HL-60/S4 treated with phorbol 12-myristate 13-acetate at 8.2 ng/mL for 4 days and 3 days (cell line): ENCODE data around the gene MPRIP.

Source experiments
- in situ Hi-C: fragments of 300-500 bp; cut with MboI; formaldehyde crosslinking; loops from 2 replicates; pipeline ENCODE4 v1.15.0; 2022; ENCODE audit warnings: low sequenced_read_pairs

Gene MPRIP

DNA sequence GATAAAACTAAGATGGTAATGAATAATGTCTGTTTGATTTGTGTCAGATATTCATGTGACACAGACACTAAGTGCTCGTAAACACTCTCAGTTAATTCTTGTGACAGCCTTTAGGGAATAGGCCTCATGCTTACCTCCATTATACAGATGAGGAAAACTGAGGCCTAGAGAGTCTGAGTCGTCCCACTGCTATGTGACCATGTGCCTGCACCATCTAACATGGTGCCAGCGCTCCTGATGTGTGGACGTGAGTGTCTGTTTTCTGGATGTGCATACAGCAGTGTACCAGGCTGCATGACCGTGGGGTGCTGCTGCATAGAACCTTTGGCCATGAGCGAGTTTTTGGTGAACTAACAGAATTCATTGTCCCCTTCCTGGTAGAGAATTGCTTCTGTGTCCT is 61.8 kb downstream of the MPRIP start:
- in situ Hi-C loops = loop anchor here (25.0 kb wide), 1 partner anchor 92 kb away; no protein-coding TSS in a partner anchor

DNA sequence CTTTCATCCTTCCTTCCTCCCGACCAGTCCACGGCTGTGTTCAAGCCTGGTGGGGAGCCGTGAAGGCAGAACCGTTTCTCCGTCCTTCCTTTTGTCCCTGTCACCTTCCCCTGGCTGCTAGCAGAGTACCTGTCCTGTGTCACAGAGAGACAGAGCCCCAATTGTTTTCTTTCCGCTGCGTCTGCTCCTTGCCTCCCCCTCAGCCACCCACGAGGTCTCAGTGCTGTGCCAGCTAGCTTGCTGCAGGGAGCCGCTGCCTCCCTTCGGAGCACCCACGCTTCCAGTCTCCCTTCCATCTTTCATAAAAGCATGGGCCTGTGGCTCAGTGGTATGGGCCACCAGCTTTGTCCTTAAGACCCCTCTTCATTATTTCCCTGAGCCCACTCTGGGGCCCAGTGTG is 62.2 kb downstream of the MPRIP start:
- in situ Hi-C loops = loop anchor here (25.0 kb wide), 1 partner anchor 92 kb away; no protein-coding TSS in a partner anchor

DNA sequence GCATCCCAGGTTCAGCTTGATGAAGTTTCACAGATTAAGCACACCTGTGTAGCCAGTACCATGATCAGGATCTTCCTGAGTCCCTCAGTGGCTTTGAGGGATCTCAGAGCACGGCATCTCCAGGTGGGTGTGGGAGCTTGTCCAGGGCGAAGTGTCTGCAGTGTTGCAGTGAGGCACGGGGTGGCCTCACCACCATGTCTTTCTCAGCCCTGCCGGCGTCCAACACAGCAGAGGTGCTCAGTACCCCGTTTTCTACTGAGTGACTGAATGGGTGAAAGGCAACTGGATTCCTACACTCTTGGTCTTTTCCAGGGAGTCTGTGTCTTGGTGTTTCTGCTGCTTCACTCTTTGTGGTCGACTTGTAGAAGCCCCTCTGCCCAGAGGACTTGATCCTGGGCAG is 63.7 kb downstream of the MPRIP start:
- in situ Hi-C loops = loop anchor here (25.0 kb wide), 1 partner anchor 94 kb away; no protein-coding TSS in a partner anchor

DNA sequence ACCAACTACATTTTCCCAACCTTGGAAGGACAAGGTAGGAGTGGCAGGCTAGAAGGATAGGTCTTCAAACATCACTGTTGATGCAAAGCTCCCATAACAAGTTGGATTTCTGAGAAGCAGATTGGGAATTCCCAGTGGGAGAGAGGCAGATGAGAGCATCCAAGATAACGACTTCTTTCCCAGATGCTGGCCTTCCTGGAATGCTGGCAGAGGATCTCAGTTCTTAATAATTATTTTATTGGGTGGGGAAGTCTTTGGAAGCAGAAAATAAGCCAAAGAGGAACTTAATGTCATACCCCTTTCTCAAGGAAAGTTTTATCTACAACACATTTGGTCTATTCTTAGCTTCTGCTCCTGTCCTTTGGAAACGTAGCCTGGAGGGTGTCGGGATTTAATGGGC is 64.5 kb downstream of the MPRIP start:
- in situ Hi-C loops = loop anchor here (25.0 kb wide), 1 partner anchor 94 kb away; no protein-coding TSS in a partner anchor

DNA sequence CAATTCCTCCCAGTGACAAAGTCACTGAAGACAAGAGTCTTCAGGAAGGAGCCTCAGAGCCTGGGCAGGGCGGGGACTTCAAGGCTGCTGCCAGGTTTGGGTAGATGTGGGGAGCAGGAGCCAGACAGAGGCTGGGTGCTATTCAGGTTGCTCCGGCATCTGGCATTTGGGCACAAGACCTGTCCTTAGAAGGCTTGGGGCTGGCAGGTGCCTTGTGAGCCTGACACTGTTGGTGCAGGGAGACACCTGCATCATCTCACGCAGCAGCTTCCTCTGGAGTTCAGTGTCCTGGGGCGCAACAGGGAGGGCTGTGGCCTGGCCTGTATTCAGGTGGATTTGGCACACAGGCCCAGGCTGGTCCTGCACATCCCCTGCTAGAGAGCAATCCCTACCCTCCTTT is 65.0 kb downstream of the MPRIP start:
- in situ Hi-C loops = loop anchor here (25.0 kb wide), 1 partner anchor 95 kb away; no protein-coding TSS in a partner anchor

DNA sequence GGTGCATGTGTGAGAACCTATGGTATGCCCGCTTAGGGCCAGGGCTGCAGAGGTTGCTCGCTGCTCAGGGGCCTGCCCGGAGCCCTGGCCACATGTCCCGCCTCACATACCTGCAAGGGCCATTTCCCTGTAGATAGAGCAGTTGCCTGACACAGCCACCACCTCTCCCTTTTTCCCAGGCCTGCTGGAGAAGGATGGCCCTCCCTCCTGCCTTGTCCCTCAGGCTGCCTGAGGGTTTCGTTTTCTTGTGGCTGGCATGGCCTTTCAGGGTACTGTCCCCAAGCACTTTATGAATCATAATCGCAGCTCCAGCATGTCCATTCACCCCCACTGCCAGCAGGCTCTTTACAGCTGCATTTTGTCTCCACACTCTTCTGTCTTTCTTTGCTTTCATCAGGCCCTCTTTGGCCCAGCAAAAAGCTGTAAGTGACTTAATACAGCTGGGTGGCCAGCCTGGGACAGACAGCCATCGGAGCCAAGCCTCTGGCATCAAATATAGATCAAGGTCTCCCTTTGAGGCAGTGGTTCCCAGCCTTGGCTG is 65.7 kb downstream of the MPRIP start:
- in situ Hi-C loops = loop anchor here (25.0 kb wide), 1 partner anchor 96 kb away; no protein-coding TSS in a partner anchor

DNA sequence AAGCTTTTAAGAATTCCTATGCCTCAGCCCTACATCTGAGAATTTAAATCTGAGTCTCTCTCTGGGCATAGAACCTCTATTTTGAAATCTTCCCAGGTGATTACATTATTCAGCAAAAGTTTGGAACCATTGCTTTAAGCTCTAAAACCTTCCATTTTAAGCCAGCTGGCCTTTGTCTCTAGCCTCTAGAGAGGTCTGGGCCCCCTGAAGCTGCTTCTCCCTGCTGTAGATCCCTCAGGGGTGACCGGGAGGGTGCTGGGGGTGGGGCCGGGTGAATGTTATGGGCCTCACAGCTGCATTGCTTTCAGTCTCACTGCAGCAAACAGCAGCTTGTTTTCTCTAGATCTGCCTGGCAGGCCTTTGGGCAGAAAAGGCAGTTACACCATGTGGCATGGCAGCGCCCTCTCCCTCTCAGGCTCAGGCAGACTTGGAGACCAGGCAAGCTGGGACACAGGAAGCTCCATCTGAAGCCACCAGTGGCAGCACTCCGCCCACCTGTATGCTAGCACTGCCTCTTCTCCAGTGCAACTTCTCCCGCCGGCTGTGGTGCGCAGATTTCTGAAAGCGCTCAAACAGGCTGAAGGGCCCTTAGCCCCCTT is 66.3 kb downstream of the MPRIP start:
- in situ Hi-C loops = loop anchor here (25.0 kb wide), 1 partner anchor 96 kb away; no protein-coding TSS in a partner anchor

DNA sequence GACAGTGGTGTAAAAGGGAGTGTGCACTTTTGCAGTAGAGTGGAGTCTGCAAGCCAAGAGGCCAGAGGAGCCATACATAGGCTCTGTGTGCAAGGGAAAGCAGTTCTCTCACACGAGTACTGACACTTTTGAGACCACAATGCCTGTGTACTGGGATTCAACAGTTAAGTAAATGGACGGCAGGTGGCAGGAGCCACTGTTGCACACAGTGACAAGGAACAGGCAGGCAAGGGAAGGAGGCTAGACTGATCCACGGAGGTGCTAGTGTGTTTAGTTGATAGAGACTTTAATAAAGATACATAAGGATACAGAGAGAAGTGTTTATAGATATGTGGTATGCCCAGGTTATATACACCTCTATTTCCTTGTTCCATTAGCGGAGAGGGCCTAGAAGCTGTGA is 67.0 kb downstream of the MPRIP start:
- in situ Hi-C loops = loop anchor here (25.0 kb wide), 1 partner anchor 97 kb away; no protein-coding TSS in a partner anchor

DNA sequence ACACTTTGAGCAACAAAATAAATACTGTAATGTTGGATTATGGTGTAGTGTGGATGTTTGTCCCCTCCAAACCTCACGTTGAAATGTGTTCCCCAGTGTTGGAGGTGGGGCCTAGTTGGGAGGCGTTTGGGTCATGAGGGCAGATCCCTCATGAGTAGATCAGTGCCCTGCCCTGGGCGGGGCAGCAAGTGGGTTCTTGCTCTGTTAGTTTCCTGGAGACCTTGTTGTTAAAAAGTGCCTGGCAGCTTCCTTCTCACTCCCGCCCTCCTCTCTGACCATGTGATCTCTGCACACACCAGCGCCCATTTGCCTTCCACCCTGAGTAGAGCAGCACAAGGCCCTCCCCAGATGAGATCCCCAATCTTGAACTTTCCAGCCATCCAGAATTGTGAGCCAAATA is 67.7 kb downstream of the MPRIP start:
- in situ Hi-C loops = loop anchor here (25.0 kb wide), 1 partner anchor 98 kb away; no protein-coding TSS in a partner anchor

DNA sequence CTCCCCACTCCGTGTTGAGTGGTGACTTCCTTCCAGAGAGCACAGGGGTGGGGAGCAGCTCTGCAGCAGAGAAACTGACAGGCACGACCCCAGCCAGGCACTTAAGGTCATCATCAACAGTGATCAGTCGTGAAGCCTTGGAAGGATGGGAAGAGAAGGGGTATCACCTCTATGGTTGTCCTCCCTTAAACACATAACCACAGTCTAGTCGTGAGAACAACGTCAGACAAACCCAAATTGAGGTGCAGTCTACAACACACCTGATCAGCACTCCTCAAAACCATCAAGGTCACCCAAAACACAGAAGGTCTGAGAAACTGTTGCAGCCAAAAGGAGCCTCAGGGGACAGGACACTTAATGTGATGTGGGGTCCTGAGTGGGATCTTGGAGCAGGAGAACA is 68.3 kb downstream of the MPRIP start:
- in situ Hi-C loops = loop anchor here (25.0 kb wide), 1 partner anchor 98 kb away; no protein-coding TSS in a partner anchor

DNA sequence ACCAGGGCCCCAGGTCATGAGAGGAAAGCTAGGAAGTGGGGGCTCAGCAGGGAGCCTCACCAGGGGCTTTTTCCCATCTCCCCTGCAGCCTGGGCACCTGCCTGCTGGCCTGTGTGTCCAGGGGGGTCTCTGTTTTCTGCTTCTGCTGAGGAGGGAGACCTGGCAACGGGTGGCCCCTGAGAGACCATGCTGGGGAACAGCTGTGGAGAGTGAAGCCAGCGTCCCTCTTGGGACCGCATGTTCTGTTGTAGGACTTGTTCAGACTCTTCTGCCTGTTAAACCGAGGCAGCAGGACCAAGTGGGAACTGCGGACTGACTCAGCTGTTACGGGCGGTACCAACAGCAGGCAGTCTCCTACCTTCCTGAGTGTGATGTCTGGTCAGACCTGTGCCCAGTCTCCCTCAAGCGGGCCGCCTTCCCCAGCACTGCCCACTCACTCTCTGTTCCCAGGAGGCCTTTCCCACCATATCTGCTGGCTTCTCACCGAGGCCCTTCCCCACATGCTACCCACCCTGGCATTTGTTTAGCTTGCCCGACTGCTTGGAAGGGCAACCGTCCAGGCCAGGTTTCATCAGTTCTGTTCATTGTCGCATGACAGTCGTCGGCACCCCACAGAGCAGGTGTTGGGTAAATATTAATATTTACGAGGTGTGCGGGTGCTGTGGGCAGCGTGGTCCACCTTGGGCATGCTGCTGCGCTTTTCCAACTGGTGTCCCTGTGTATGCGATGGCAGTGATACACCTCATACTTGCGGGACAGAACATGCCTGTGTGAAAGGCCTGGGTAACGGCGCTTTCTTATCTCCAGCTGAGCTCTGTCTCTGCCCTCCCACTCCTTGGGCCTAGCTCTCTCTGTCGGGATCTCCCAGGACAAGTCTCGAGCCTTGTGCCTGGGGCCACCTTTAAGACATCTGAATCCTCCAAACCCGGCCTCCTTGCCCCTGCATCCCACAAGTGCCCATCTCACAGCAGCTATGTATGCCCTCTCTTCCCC is 69.4 kb downstream of the MPRIP start:
- in situ Hi-C loops = loop anchor here (25.0 kb wide), 1 partner anchor 99 kb away; no protein-coding TSS in a partner anchor

DNA sequence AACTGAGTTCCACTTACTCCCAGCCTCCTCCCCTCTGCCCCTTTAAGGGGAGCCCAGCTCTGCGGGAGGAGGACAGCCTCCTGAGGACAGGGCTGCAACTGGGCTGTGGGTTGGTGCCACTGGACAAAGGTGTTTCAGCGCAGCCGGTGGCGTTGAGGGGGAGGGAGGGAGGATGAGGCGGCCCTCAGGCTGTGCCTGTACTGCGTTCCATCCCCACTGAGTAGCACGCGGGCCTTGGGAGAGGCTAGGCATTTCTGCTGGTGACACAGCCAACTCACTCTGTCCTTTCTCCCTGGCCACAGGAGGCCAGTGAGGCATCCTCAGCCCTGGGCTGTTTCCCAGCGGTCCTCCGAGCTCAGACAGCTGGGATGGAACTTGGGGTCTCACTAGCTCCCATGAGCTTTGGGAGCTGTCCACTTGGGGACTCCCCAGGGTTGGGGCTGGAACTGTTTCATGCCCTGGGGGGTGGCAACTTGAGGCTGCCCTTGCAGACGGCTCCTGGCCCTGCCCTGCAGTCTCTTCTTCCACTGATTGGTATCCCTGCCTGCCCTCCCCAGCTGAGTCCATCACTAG is 70.5 kb downstream of the MPRIP start:
- in situ Hi-C loops = loop anchor here (25.0 kb wide), 1 partner anchor 100 kb away; no protein-coding TSS in a partner anchor

DNA sequence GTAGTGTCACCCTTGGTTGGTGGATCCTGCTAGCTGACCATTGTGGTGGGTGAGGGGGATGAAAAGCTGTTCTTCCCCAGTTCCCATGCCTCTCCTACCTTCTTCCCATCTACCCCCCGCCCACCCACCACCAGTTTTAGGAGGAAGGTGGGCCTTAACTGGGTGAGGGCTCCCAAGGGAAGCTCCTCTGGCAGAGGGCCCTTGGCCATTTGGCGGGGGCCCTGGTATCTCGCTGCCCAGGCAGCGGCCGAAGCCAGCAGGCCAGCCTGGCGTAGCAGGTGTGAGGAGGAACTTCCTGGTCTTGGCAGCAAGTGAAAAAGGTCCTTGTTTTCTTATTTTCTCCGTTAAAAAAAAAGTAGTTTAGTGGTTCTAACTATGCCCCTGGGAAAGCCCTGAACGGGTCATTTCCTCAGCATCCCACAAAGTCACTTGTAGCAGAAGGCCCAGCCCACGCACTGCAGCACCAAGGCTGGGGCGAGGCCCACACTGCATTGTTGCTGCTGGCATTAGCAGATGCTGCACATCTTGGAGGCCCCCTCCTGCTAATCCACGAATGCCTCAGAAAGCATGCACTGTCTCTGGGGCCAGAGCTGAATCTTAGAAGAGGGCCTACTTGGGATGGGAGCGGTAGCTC is 72.5 kb downstream of the MPRIP start:
- in situ Hi-C loops = loop anchor here (25.0 kb wide), 1 partner anchor 102 kb away; no protein-coding TSS in a partner anchor

DNA sequence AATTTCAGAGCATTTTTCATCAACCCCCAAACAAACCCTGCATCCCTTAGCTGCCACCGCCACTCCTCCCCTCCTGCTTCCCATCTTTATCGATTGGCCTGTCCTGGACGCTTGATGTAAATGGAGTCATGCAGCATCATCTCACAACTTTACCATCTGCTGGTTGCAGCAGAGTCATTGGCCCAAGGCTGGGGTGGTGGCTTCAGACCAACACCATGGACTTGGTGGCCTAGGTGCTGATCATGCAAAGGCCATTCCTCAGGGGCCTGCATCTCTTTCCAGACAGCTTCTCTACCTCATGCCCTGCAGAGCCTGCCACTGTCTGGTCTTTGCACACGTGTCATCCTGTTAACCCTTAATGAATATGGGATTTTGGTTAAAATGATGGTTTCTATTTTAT is 73.4 kb downstream of the MPRIP start:
- in situ Hi-C loops = loop anchor here (25.0 kb wide), 1 partner anchor 103 kb away; no protein-coding TSS in a partner anchor

DNA sequence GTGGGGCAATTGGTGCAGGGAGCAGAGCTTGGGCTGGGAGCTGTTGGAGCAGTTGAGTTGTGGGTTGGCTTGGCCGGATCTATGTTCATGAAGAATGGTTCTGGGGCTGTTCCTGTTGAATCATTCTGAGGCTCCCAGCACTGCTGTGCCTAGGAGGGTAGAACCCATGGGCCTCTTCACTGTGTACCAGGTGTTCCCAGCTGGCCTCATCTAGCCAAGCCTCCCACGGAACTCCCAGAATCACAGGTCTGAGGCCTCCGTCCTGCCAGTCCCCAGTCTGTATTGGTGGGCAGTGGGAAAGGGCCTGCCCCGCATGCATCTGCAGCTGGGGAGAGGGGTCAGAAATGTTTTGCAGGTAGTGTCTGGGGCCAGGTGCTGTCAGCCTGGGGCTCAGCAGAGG is 74.1 kb downstream of the MPRIP start:
- in situ Hi-C loops = loop anchor here (25.0 kb wide), 1 partner anchor 104 kb away; no protein-coding TSS in a partner anchor

DNA sequence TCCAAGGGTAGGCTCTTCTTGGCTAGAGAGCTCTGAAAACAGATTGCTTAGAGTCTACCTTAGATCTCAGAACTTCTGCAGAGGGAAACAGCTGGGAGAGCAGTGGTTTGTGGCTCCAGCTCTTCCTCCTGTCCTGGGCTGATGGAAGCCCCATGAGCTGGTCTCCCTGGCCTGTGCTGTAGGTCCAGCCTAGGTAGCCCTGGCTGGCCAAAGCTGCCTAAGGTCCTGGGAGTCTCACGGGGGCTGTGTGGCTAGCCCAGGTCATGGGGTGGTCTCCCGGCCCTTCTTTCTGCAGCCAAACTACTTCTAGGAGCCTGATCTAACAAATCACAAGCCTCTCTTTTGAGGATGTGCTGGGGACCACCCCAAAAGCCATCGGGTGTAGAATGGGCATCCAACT is 75.7 kb downstream of the MPRIP start:
- in situ Hi-C loops = loop anchor here (25.0 kb wide), 1 partner anchor 106 kb away; no protein-coding TSS in a partner anchor

DNA sequence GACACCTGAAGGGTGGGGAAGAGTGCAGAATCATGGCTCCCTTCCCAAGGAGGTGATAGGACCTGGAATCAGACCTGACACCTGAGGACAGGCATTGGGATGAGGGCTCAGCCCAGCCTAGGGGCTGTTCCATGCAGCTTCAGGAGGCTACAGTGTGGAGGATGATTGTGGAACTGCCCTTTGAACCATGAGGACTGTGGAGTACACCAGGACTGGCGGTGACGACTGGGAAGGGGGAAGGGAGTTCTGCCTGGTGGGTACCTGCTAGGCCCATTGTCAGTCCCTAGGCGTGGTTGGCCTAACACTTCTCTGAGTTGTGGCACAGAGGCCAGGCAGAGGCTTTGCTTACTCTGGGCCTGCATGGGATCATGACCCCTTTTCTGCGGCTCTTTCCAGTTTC is 76.1 kb downstream of the MPRIP start:
- in situ Hi-C loops = loop anchor here (25.0 kb wide), 1 partner anchor 106 kb away; no protein-coding TSS in a partner anchor

DNA sequence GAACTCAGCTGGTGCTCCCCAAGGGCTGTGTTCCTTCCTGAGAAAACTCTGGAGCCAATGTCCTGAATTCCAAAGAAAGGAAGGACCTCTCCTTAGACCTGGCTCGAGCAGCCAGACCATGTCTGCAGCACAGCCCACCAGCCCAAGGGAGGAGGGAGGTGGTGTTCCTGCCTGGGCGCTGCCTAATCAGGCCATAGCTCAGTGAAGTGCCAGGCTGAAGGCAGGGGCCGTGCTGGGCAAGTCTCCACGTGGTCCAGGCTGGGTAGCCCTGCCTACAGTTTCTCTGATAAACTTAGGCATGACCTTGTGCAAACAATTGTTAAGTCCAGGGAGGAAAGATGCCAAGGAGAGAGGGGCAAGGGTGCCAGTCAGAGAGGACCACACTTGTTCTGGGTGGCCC is 76.8 kb downstream of the MPRIP start:
- in situ Hi-C loops = loop anchor here (25.0 kb wide), 1 partner anchor 107 kb away; no protein-coding TSS in a partner anchor

DNA sequence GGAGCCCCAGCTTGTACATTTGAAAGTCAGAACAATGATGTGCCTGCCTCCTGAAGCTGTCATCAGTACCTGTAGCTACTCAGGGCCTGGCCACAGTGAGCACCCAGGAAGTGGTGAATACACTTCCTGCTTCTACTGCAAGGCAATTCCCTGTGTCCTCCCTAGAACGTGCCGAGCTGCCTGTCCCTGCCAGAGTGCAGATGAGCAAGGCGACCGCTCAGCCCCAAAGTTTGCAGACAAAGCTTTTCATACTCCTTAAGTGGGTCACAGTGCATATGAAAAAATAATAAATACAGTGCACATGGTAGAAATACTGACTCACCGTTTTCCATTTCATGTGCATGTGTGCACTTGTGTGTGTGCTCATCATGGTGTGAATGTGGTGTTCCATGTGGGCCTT is 77.3 kb downstream of the MPRIP start:
- in situ Hi-C loops = loop anchor here (25.0 kb wide), 1 partner anchor 107 kb away; no protein-coding TSS in a partner anchor

DNA sequence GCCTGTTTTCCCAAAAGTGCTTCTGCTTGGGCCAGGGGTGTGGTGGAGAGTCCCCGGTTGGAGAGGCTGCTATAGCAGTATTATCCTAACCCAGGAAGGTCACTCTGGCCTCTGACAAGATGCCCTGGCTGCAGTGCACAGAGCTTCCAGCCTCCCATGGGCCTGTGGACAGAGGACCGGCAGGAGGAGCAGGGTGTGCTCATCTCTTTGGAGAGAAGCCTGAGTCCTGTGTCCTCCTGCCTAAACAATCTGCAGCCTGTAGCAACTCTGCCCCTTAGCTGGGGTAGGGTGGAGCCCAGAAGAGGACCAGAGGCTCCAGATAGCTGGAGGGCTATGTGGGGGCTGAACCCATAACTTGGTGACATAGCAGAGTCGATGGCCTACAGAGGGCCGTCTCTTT is 78.0 kb downstream of the MPRIP start:
- in situ Hi-C loops = loop anchor here (25.0 kb wide), 1 partner anchor 108 kb away; no protein-coding TSS in a partner anchor
